ENCODE results near the gene HEBP2.

The HEBP2 gene

GRCh38 chr6:138440296-138440695 is 36.3 kb downstream of the HEBP2 start:
- Histone ChIP-seq H3K4me1 (no peaks in the 10 kb centered on the region), H3K9me3 (no peaks in the 10 kb centered on the region), H3K4me3 (no peak overlapping the region), H3K36me3 (replicated peaks) (peaks cover 66% of the 10 kb centered on the region), H3K27me3 (ENCODE audit: low read depth) (no peaks in the 10 kb centered on the region)
- DNase-seq (ENCODE audit: low spot score in 2 of 2), result no peak
- in situ Hi-C loops (cut with MboI; ENCODE audit: low sequenced_read_pairs), result no loop called here

GRCh38 chr6:138440758-138441357 is 36.8 kb downstream of the HEBP2 start:
- in situ Hi-C loops (cut with MboI; ENCODE audit: low sequenced_read_pairs), result no loop called here
- Histone ChIP-seq H3K36me3 (replicated peaks) (peaks cover 62% of the 10 kb centered on the region), H3K9me3 (no peaks in the 10 kb centered on the region), H3K4me1 (no peaks in the 10 kb centered on the region), H3K4me3 (no peak overlapping the region), H3K27me3 (ENCODE audit: low read depth) (no peaks in the 10 kb centered on the region)
- DNase-seq (ENCODE audit: low spot score in 2 of 2), result no peak

GRCh38 chr6:138441965-138442364 is 37.9 kb downstream of the HEBP2 start:
- Histone ChIP-seq H3K27me3 (ENCODE audit: low read depth) (no peaks in the 10 kb centered on the region), H3K4me1 (no peaks in the 10 kb centered on the region), H3K36me3 (replicated peaks) (peaks cover 55% of the 10 kb centered on the region), H3K9me3 (no peaks in the 10 kb centered on the region), H3K4me3 (no peak overlapping the region)
- in situ Hi-C loops (cut with MboI; ENCODE audit: low sequenced_read_pairs), result no loop called here
- no peak for DNase-seq (ENCODE audit: low spot score in 2 of 2)

GRCh38 chr6:138442663-138443062 is 38.6 kb downstream of the HEBP2 start:
- no peaks in the 10 kb centered on the region for H3K9me3 ChIP-seq
- peaks cover 53% of the 10 kb centered on the region for H3K36me3 ChIP-seq (replicated peaks)
- no peaks in the 10 kb centered on the region for H3K4me1 ChIP-seq
- no peaks in the 10 kb centered on the region for H3K27me3 ChIP-seq (ENCODE audit: low read depth)
- in situ Hi-C loops (cut with MboI; ENCODE audit: low sequenced_read_pairs), result no loop called here
- no peak for DNase-seq (ENCODE audit: low spot score in 2 of 2)
- no peak overlapping the region for H3K4me3 ChIP-seq

- peaks cover 50% of the 10 kb centered on the region for H3K36me3 ChIP-seq (replicated peaks)
- DNase-seq (ENCODE audit: low spot score in 2 of 2), result no peak
- no peaks in the 10 kb centered on the region for H3K4me1 ChIP-seq
- H3K27me3 ChIP-seq (ENCODE audit: low read depth), result no peaks in the 10 kb centered on the region
- H3K9me3 ChIP-seq, result no peaks in the 10 kb centered on the region
- in situ Hi-C loops (cut with MboI; ENCODE audit: low sequenced_read_pairs), result no loop called here
- H3K4me3 ChIP-seq, result no peak overlapping the region
These were observed 40.0 kb downstream of the HEBP2 start for GRCh38 chr6:138443979-138444378.

GRCh38 chr6:138446821-138447220 is 42.8 kb downstream of the HEBP2 start:
- DNase-seq (ENCODE audit: low spot score in 2 of 2), result no peak
- Histone ChIP-seq H3K4me1 (peaks cover 3% of the 10 kb centered on the region; the same call in 1 of the 2 replicates), H3K9me3 (no peaks in the 10 kb centered on the region), H3K27me3 (ENCODE audit: low read depth) (no peaks in the 10 kb centered on the region), H3K36me3 (replicated peaks) (peaks cover 39% of the 10 kb centered on the region), H3K4me3 (no peak overlapping the region)
- in situ Hi-C loops (cut with MboI; ENCODE audit: low sequenced_read_pairs), result no loop called here

GRCh38 chr6:138450445-138450844 is 46.4 kb downstream of the HEBP2 start:
- H3K4me3 ChIP-seq, result no peak overlapping the region
- no peak for DNase-seq (ENCODE audit: low spot score in 2 of 2)
- in situ Hi-C loops (cut with MboI; ENCODE audit: low sequenced_read_pairs), result no loop called here

GRCh38 chr6:138451043-138451442 is 47.0 kb downstream of the HEBP2 start:
- H3K27me3 ChIP-seq (ENCODE audit: low read depth), result no peaks in the 10 kb centered on the region
- no peaks in the 10 kb centered on the region for H3K9me3 ChIP-seq
- no peak for DNase-seq (ENCODE audit: low spot score in 2 of 2)
- H3K4me3 ChIP-seq, result no peak overlapping the region
- H3K36me3 ChIP-seq (replicated peaks), result peaks cover 34% of the 10 kb centered on the region
- H3K4me1 ChIP-seq, result peaks cover 13% of the 10 kb centered on the region
- in situ Hi-C loops (cut with MboI; ENCODE audit: low sequenced_read_pairs), result no loop called here

More at GRCh38 chr6:138450445-138450844, 46.4 kb downstream of the HEBP2 start:
- Histone ChIP-seq H3K36me3 (replicated peaks) (peaks cover 34% of the 10 kb centered on the region), H3K27me3 (ENCODE audit: low read depth) (no peaks in the 10 kb centered on the region), H3K9me3 (no peaks in the 10 kb centered on the region), H3K4me1 (peaks cover 7% of the 10 kb centered on the region)

- DNase-seq (ENCODE audit: low spot score in 2 of 2), result peak; percentile 27 to 79
- H3K4me3 ChIP-seq, result no peak overlapping the region
- H3K27me3 ChIP-seq (ENCODE audit: low read depth), result no peaks in the 10 kb centered on the region
These were observed 51.1 kb downstream of the HEBP2 start for GRCh38 chr6:138454981-138455706.

GRCh38 chr6:138455746-138456400 is 51.9 kb downstream of the HEBP2 start:
- H3K36me3 ChIP-seq (replicated peaks), result peaks cover 27% of the 10 kb centered on the region
- H3K9me3 ChIP-seq, result no peaks in the 10 kb centered on the region
- in situ Hi-C loops (cut with MboI; ENCODE audit: low sequenced_read_pairs), result no loop called here
- no peak for DNase-seq (ENCODE audit: low spot score in 2 of 2)
- H3K27me3 ChIP-seq (ENCODE audit: low read depth), result no peaks in the 10 kb centered on the region
- peaks cover 17% of the 10 kb centered on the region for H3K4me1 ChIP-seq
- no peak overlapping the region for H3K4me3 ChIP-seq

More at GRCh38 chr6:138454981-138455706, 51.1 kb downstream of the HEBP2 start:
- Histone ChIP-seq H3K9me3 (no peaks in the 10 kb centered on the region), H3K36me3 (replicated peaks) (peaks cover 24% of the 10 kb centered on the region), H3K4me1 (peaks cover 17% of the 10 kb centered on the region)
- in situ Hi-C loops (cut with MboI; ENCODE audit: low sequenced_read_pairs), result no loop called here

- H3K9me3 ChIP-seq, result no peaks in the 10 kb centered on the region
- H3K4me3 ChIP-seq, result no peak overlapping the region
- peaks cover 17% of the 10 kb centered on the region for H3K4me1 ChIP-seq
- H3K27me3 ChIP-seq (ENCODE audit: low read depth), result no peaks in the 10 kb centered on the region
- DNase-seq (ENCODE audit: low spot score in 2 of 2), result no peak
- in situ Hi-C loops (cut with MboI; ENCODE audit: low sequenced_read_pairs), result no loop called here
- peaks cover 30% of the 10 kb centered on the region for H3K36me3 ChIP-seq (replicated peaks)
These were observed 52.4 kb downstream of the HEBP2 start for GRCh38 chr6:138456401-138456790.

- no peak for DNase-seq (ENCODE audit: low spot score in 2 of 2)
- Histone ChIP-seq H3K27me3 (ENCODE audit: low read depth) (no peaks in the 10 kb centered on the region), H3K4me1 (0 out of 2 replicates have a peak, but pooled peaks cover 4% of the 10 kb centered on the region), H3K36me3 (replicated peaks) (peaks cover 54% of the 10 kb centered on the region), H3K4me3 (no peak overlapping the region), H3K9me3 (no peaks in the 10 kb centered on the region)
- in situ Hi-C loops (cut with MboI; ENCODE audit: low sequenced_read_pairs), result no loop called here
These were observed 57.6 kb downstream of the HEBP2 start for GRCh38 chr6:138461647-138462046.

- Histone ChIP-seq H3K4me3 (no peak overlapping the region), H3K9me3 (no peaks in the 10 kb centered on the region), H3K27me3 (ENCODE audit: low read depth) (no peaks in the 10 kb centered on the region), H3K4me1 (no peaks in the 10 kb centered on the region), H3K36me3 (replicated peaks) (peaks cover 63% of the 10 kb centered on the region)
- in situ Hi-C loops (cut with MboI; ENCODE audit: low sequenced_read_pairs), result no loop called here
- DNase-seq (ENCODE audit: low spot score in 2 of 2), result no peak
These were observed 60.1 kb downstream of the HEBP2 start for GRCh38 chr6:138464085-138464484.

- no peaks in the 10 kb centered on the region for H3K9me3 ChIP-seq
- peaks cover 73% of the 10 kb centered on the region for H3K36me3 ChIP-seq (replicated peaks)
- in situ Hi-C loops (cut with MboI; ENCODE audit: low sequenced_read_pairs), result no loop called here
- no peaks in the 10 kb centered on the region for H3K27me3 ChIP-seq (ENCODE audit: low read depth)
- no peak overlapping the region for H3K4me3 ChIP-seq
- DNase-seq (ENCODE audit: low spot score in 2 of 2), result no peak
- no peaks in the 10 kb centered on the region for H3K4me1 ChIP-seq
These were observed 61.1 kb downstream of the HEBP2 start for GRCh38 chr6:138465007-138465645.

Data from HAP-1 (cell line).